ENCODE results near the gene INO80C.
"Not testable (repeated sequence)": the region's sequence is repeated elsewhere in the genome, so short reads cannot be mapped to it uniquely, and the experiment has no call there.

DNA sequence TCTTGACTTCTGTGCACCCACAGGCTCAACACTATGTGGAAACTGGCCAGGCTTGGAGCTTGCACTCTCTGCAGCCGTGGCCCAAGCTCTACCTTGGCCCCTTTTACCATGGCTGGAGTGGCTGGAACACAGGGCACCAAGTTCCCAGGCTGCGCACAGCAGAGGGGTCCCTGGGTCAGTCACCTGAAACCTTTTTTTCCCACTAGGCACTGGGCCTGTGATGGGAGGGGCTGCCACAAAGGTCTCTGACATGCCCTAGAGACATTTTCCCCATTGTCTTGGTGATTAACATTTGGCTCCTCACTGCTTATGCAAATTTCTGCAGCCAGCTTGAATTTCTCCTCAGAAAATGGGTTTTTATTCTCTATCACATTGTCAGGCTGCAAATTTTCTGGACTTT is 9.4 kb downstream of the INO80C start:
- TF ChIP-seq, protein P1, sequence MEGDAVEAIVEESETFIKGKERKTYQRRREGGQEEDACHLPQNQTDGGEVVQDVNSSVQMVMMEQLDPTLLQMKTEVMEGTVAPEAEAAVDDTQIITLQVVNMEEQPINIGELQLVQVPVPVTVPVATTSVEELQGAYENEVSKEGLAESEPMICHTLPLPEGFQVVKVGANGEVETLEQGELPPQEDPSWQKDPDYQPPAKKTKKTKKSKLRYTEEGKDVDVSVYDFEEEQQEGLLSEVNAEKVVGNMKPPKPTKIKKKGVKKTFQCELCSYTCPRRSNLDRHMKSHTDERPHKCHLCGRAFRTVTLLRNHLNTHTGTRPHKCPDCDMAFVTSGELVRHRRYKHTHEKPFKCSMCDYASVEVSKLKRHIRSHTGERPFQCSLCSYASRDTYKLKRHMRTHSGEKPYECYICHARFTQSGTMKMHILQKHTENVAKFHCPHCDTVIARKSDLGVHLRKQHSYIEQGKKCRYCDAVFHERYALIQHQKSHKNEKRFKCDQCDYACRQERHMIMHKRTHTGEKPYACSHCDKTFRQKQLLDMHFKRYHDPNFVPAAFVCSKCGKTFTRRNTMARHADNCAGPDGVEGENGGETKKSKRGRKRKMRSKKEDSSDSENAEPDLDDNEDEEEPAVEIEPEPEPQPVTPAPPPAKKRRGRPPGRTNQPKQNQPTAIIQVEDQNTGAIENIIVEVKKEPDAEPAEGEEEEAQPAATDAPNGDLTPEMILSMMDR (IDR thresholded peaks at IDR 0.05), result not testable (repeated sequence)
- not testable (repeated sequence) for TF ChIP-seq POLR2A (IDR thresholded peaks at IDR 0.05)
